GM23338 (cell line): Measurements from ENCODE around the gene LOXHD1. TPM values are rescaled to one million over a fixed set of nuclear protein-coding genes. Genes with fewer than 3 reads are reported as not detected.

Experiments
- ATAC-seq: fragments of 200-7000 bp; cut with Tn5 transposase; 3 replicates; pipeline ENCODE4 v1.9.1; 2020
- DNase-seq: peaks from one replicate; pipeline ENCODE4 v3.0.0-alpha.2; 2015; ENCODE audit warnings: low spot score
- H2AFZ ChIP-seq: fragments of 200-600 bp; sonication (generic); 2 replicates; pipeline ENCODE4 v1.8.0; 2016; ENCODE audit warnings: antibody characterized with exemption, mild to moderate bottlenecking, moderate library complexity
- H3F3A ChIP-seq: fragments of 200-600 bp; sonication (generic); replicated peaks from 2 replicates; pipeline ENCODE4 v1.8.0; 2017; ENCODE audit warnings: antibody characterized with exemption, mixed run types, low read depth
- H3K27ac ChIP-seq: fragments of 200-600 bp; sonication (generic); 2 replicates; pipeline ENCODE4 v1.6.1; 2016; ENCODE audit warnings: low read depth
- H3K27me3 ChIP-seq: fragments of 200-600 bp; sonication (generic); 2 replicates; pipeline ENCODE4 v1.8.0; 2016; ENCODE audit warnings: mild to moderate bottlenecking, mixed run types, moderate library complexity; ENCODE audit not compliant: insufficient read depth
- H3K36me3 ChIP-seq: fragments of 200-600 bp; sonication (generic); 2 replicates; pipeline ENCODE4 v1.8.0; 2016; ENCODE audit warnings: mild to moderate bottlenecking; ENCODE audit not compliant: insufficient read depth
- H3K4me1 ChIP-seq: fragments of 200-600 bp; sonication (generic); 2 replicates; pipeline ENCODE4 v1.8.0; 2016; ENCODE audit warnings: mild to moderate bottlenecking, moderate library complexity; ENCODE audit not compliant: insufficient read depth
- H3K4me2 ChIP-seq: fragments of 200-600 bp; sonication (generic); 2 replicates; pipeline ENCODE4 v1.7.1; 2017; ENCODE audit warnings: mixed run types
- H3K4me3 ChIP-seq: fragments of 200-600 bp; sonication (generic); 2 replicates; pipeline ENCODE4 v1.6.1; 2016; ENCODE audit warnings: mixed run types
- H3K79me2 ChIP-seq: fragments of 200-600 bp; sonication (generic); replicated peaks from 2 replicates; pipeline ENCODE4 v1.8.0; 2017; ENCODE audit warnings: mild to moderate bottlenecking; ENCODE audit not compliant: insufficient read depth
- H3K9me2 ChIP-seq: fragments of 200-600 bp; sonication (generic); 2 replicates; pipeline ENCODE4 v1.8.0; 2017; ENCODE audit not compliant: insufficient read depth
- H4K20me1 ChIP-seq: fragments of 200-600 bp; sonication (generic); replicated peaks from 2 replicates; pipeline ENCODE4 v1.8.0; 2017; ENCODE audit warnings: mild to moderate bottlenecking; ENCODE audit not compliant: insufficient read depth
- H3K27ac Mint-ChIP-seq: 2 replicates; pipeline ENCODE4 v1.8.0; 2020; ENCODE audit warnings: inconsistent platforms, mild to moderate bottlenecking, moderate library complexity, mixed read lengths
- H3K27me3 Mint-ChIP-seq: 3 replicates; pipeline ENCODE4 v1.8.0; 2022; ENCODE audit warnings: low read depth, mild to moderate bottlenecking, moderate library complexity, mixed read lengths, inconsistent platforms; ENCODE audit not compliant: insufficient read depth, poor library complexity
- H3K36me3 Mint-ChIP-seq: 3 replicates; pipeline ENCODE4 v1.8.0; 2021; ENCODE audit warnings: low read depth, mild to moderate bottlenecking, inconsistent platforms, moderate library complexity, mixed read lengths
- H3K4me1 Mint-ChIP-seq: 3 replicates; pipeline ENCODE4 v1.8.0; 2020; ENCODE audit warnings: mild to moderate bottlenecking, inconsistent platforms, mixed read lengths
- H3K4me3 Mint-ChIP-seq: 3 replicates; pipeline ENCODE4 v1.8.0; 2021; ENCODE audit warnings: moderate library complexity, mild to moderate bottlenecking, inconsistent platforms, mixed read lengths
- H3K9me3 Mint-ChIP-seq: 3 replicates; pipeline ENCODE4 v1.8.0; 2020; ENCODE audit warnings: moderate library complexity, mild to moderate bottlenecking, inconsistent platforms, mixed read lengths
- CREB1 ChIP-seq: fragments of 250-450 bp; sonication (Bioruptor Pico); IDR thresholded peaks from 2 replicates; pipeline ENCODE4 v1.5.0; 2020; ENCODE audit warnings: low read depth, mild to moderate bottlenecking, moderate library complexity
- CTCF ChIP-seq, 2 experiments: fragments of 200-600 bp in 1 of 2; sonication (generic) in 1 of 2; conservative IDR thresholded peaks; 2 replicates each; pipeline versions ENCODE4 v1.5.1 to v1.6.1; 2016 to 2017; ENCODE audit warnings: antibody characterized with exemption in 2 of 2, low read depth in 2 of 2, mild to moderate bottlenecking in 2 of 2, moderate library complexity in 1 of 2
- ETS1 ChIP-seq: IDR thresholded peaks from 2 replicates; pipeline ENCODE4 v1.6.1; 2016; ENCODE audit warnings: antibody characterized with exemption
- EZH2 ChIP-seq: fragments of 200-600 bp; sonication (generic); IDR thresholded peaks from one replicate; pipeline ENCODE4 v1.8.0; 2017; ENCODE audit warnings: antibody characterized with exemption, mild to moderate bottlenecking, low read depth; ENCODE audit not compliant: unreplicated experiment
- EZH2phosphoT487 ChIP-seq: fragments of 200-600 bp; sonication (generic); IDR thresholded peaks from one replicate; pipeline ENCODE4 v1.8.1; 2018; ENCODE audit warnings: antibody characterized with exemption; ENCODE audit not compliant: unreplicated experiment
- JUNB ChIP-seq: IDR thresholded peaks from one replicate; pipeline ENCODE4 v1.6.1; 2016; ENCODE audit warnings: antibody characterized with exemption; ENCODE audit not compliant: unreplicated experiment
- NANOG ChIP-seq: IDR thresholded peaks from 2 replicates; pipeline ENCODE4 v1.6.1; 2016; ENCODE audit warnings: antibody characterized with exemption, borderline replicate concordance
- POLR2AphosphoS5 ChIP-seq: IDR thresholded peaks from 2 replicates; pipeline ENCODE4 v1.6.1; 2016; ENCODE audit warnings: antibody characterized with exemption, low read depth
- REST ChIP-seq: IDR thresholded peaks from one replicate; pipeline ENCODE4 v1.6.1; 2018; ENCODE audit warnings: antibody characterized with exemption; ENCODE audit not compliant: unreplicated experiment
- STAT1 ChIP-seq: IDR thresholded peaks from one replicate; pipeline ENCODE4 v1.6.1; 2016; ENCODE audit warnings: antibody characterized with exemption; ENCODE audit not compliant: unreplicated experiment
- ZNF114 ChIP-seq: fragments of 250-450 bp; sonication (Bioruptor Pico); IDR thresholded peaks from 2 replicates; pipeline ENCODE4 v1.5.0; 2020; ENCODE audit warnings: mild to moderate bottlenecking, moderate library complexity
- ZNF331 ChIP-seq: fragments of 250-450 bp; sonication (Bioruptor Pico); IDR thresholded peaks from 2 replicates; pipeline ENCODE4 v1.5.0; 2020; ENCODE audit warnings: low read depth, mild to moderate bottlenecking, moderate library complexity
- ZNF462 ChIP-seq: fragments of 250-450 bp; sonication (Bioruptor Pico); IDR thresholded peaks from 2 replicates; pipeline ENCODE4 v1.5.0; 2020; ENCODE audit warnings: mild to moderate bottlenecking, moderate library complexity
- polyA plus RNA-seq: library from polyadenylated mRNA; unstranded; fragments of >200 nt; fragmentation: Nextera tagmentation; extraction: Ambion mirVana; gene quantifications from 2 replicates; pipeline ENCODE4 v1.2.1, GENCODE V29; 2016
- total RNA-seq: library from RNA; depleted of rRNA; stranded (reverse); fragments of >200 nt; shearing (Covaris generic); gene quantifications from 2 replicates; pipeline ENCODE4 v1.2.3, GENCODE V29; 2014

Gene LOXHD1
- total and polyA plus RNA-seq, 2 experiments from 2014 or later: 0.17 TPM; not detected in 1

- TF ChIP-seq CTCF (conservative IDR thresholded peaks at IDR 0.05; ENCODE audit: low read depth in 2 of 2) (no peak), NANOG (no peak), STAT1 (no peak), EZH2 (no peak), ETS1 (no peak), ZNF114 (CRISPR knock-in tag) (no peak), POLR2AphosphoS5 (no peak), CREB1 (CRISPR knock-in tag) (no peak), REST (no peak), ZNF462 (no peak), JUNB (no peak), ZNF331 (CRISPR knock-in tag) (no peak), EZH2phosphoT487 (no peak)
- Mint-ChIP-seq H3K4me1 (peaks cover 42% of the 10 kb centered on the region), H3K27me3 (peaks cover 15% of the 10 kb centered on the region), H3K9me3 (no peaks in the 10 kb centered on the region), H3K27ac (no peak overlapping the region), H3K4me3 (no peak overlapping the region), H3K36me3 (no peaks in the 10 kb centered on the region)
- no peak overlapping the region for H3K4me2 ChIP-seq
- no peaks in the 10 kb centered on the region for H3F3A ChIP-seq
- no peaks in the 10 kb centered on the region for H3K27me3 ChIP-seq
- H3K36me3 ChIP-seq: no peaks in the 10 kb centered on the region
- no peak overlapping the region for H2AFZ ChIP-seq
- H3K79me2 ChIP-seq: 0 out of 2 replicates have a peak, but pooled peaks cover 3% of the 10 kb centered on the region
- H3K9me2 ChIP-seq: no peaks in the 10 kb centered on the region
- no peak for ATAC-seq
- H3K27ac ChIP-seq: peak overlapping the region; percentile 32; the same call in 1 of the 2 replicates
- no peaks in the 10 kb centered on the region for H4K20me1 ChIP-seq
- H3K4me1 ChIP-seq: peaks cover 21% of the 10 kb centered on the region
- DNase-seq: no peak
- H3K4me3 ChIP-seq: no peak overlapping the region
Measured at GRCh38 chr18:46429130-46429529, 227.9 kb downstream of the LOXHD1 start.
